Measurements from ENCODE around the gene SCGB2A2.
A peak's percentile ranks its signal among the peaks of the same experiment; 100 is the strongest.

The SCGB2A2 gene

DNA sequence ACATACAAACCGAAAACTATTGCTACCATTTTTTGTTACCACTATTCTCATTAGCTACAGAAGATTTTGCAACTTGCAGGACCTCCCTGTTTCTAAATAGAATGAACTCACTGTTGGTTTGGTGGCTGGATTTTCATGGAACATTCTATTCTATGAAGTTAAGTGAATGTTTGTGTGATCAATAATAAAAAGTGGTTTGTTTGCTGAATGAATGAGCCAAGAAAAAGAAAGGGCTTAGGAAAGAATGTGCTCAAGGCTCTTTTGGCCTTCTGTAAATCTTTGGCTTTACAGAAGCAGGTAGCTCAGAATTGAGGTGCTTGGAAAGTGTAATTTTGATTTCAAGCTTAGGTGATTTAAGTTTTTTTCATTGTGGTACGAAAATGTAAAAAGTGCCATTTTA lies 33.8 kb upstream of the SCGB2A2 start:
- H3K79me1 ChIP-seq (ENCODE audit: low read length): no peaks in the 10 kb centered on the region
- DNase-seq: no peak

DNA sequence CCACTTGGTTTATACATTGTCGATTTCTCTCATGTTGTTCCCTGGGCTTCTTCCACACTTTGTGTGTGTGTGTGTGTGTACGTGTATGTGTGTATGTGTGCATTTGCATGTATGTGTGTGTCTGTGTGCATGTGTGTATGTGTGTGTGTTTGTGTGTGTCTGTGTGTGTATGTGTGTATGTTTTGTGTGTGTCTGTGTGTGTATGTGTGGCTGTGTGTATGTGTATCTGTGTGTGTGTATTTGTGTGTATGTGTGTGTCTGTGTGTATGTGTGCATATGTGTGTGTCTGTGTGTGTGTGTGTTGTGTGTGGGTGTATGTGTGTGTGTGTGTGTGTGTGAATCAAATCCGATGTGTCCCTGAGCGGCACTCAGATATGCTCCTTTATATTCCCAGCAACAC lies 32.5 kb upstream of the SCGB2A2 start:
- no peak for DNase-seq
- Histone ChIP-seq H3K4me3 (ENCODE audit: low read depth, low read length) (no peak overlapping the region), H2BK5ac (ENCODE audit: low read depth, low read length, poor library complexity) (no peak overlapping the region), H2AFZ (ENCODE audit: insufficient read depth, low read length, poor library complexity) (no peak overlapping the region), H3K4ac (ENCODE audit: low read depth, low read length) (no peak overlapping the region), H3K27ac (ENCODE audit: low read depth, low read length) (no peak overlapping the region), H3K9ac (ENCODE audit: low read length) (no peak overlapping the region), H4K91ac (ENCODE audit: low read depth, low read length) (no peak overlapping the region), H3K4me2 (ENCODE audit: low read length) (no peak overlapping the region), H2BK12ac (ENCODE audit: low read length) (no peak overlapping the region), H3K4me1 (ENCODE audit: control insufficient read depth in 1 of 2, insufficient read depth in 2 of 2, low read length in 2 of 2) (no peaks in the 10 kb centered on the region), H3K36me3 (ENCODE audit: control insufficient read depth in 1 of 2, insufficient read depth in 2 of 2, low read length in 2 of 2) (no peaks in the 10 kb centered on the region), H3K9me3 (ENCODE audit: insufficient read depth, low read depth, low read length) (peaks cover 1% of the 10 kb centered on the region), H3K79me1 (ENCODE audit: low read length) (no peaks in the 10 kb centered on the region), H3K14ac (ENCODE audit: low read length) (no peak overlapping the region), H2BK120ac (ENCODE audit: insufficient read depth, low read length, poor library complexity) (no peak overlapping the region), H3K27me3 (ENCODE audit: insufficient read depth, low read length) (no peaks in the 10 kb centered on the region), H3K23ac (ENCODE audit: low read length) (peak overlapping the region; percentile 98), H4K12ac (ENCODE audit: low read depth, low read length) (no peak overlapping the region), H4K8ac (ENCODE audit: low read depth, low read length) (no peak overlapping the region), H3K18ac (ENCODE audit: low read length) (no peak overlapping the region), H3K79me2 (ENCODE audit: control insufficient read depth, insufficient read depth, low read length, poor library complexity) (no peaks in the 10 kb centered on the region), H2AK5ac (ENCODE audit: low read length) (no peak overlapping the region)
- no CpG with 5 or more reads among the region's 4 CpGs for WGBS (ENCODE audit: extremely low coverage, insufficient coverage, insufficient read length)

More for the DNA sequence above, 33.8 kb upstream of the SCGB2A2 start:
- Histone ChIP-seq H3K36me3 (ENCODE audit: control insufficient read depth in 1 of 2, insufficient read depth in 2 of 2, low read length in 2 of 2) (no peaks in the 10 kb centered on the region), H3K4me1 (ENCODE audit: control insufficient read depth in 1 of 2, insufficient read depth in 2 of 2, low read length in 2 of 2) (no peaks in the 10 kb centered on the region), H3K18ac (ENCODE audit: low read length) (no peak overlapping the region), H4K8ac (ENCODE audit: low read depth, low read length) (no peak overlapping the region), H4K91ac (ENCODE audit: low read depth, low read length) (no peak overlapping the region), H2AFZ (ENCODE audit: insufficient read depth, low read length, poor library complexity) (no peak overlapping the region), H3K27me3 (ENCODE audit: insufficient read depth, low read length) (no peaks in the 10 kb centered on the region), H4K12ac (ENCODE audit: low read depth, low read length) (no peak overlapping the region), H3K4ac (ENCODE audit: low read depth, low read length) (no peak overlapping the region), H3K4me2 (ENCODE audit: low read length) (no peak overlapping the region), H2AK5ac (ENCODE audit: low read length) (no peak overlapping the region), H3K9ac (ENCODE audit: low read length) (no peak overlapping the region), H2BK5ac (ENCODE audit: low read depth, low read length, poor library complexity) (no peak overlapping the region), H3K27ac (ENCODE audit: low read depth, low read length) (no peak overlapping the region), H3K23ac (ENCODE audit: low read length) (no peak overlapping the region), H3K4me3 (ENCODE audit: low read depth, low read length) (no peak overlapping the region), H2BK120ac (ENCODE audit: insufficient read depth, low read length, poor library complexity) (no peak overlapping the region), H3K9me3 (ENCODE audit: insufficient read depth, low read depth, low read length) (peaks cover 1% of the 10 kb centered on the region), H3K14ac (ENCODE audit: low read length) (no peak overlapping the region), H3K79me2 (ENCODE audit: control insufficient read depth, insufficient read depth, low read length, poor library complexity) (no peaks in the 10 kb centered on the region), H2BK12ac (ENCODE audit: low read length) (no peak overlapping the region)
- WGBS (ENCODE audit: extremely low coverage, insufficient coverage, insufficient read length): no CpG with 5 or more reads among the region's 2 CpGs

- Histone ChIP-seq H3K4me1 (ENCODE audit: control insufficient read depth in 1 of 2, insufficient read depth in 2 of 2, low read length in 2 of 2) (no peaks in the 10 kb centered on the region), H3K14ac (ENCODE audit: low read length) (no peak overlapping the region), H3K36me3 (ENCODE audit: control insufficient read depth in 1 of 2, insufficient read depth in 2 of 2, low read length in 2 of 2) (no peaks in the 10 kb centered on the region), H2AFZ (ENCODE audit: insufficient read depth, low read length, poor library complexity) (no peak overlapping the region), H4K12ac (ENCODE audit: low read depth, low read length) (no peak overlapping the region), H3K27me3 (ENCODE audit: insufficient read depth, low read length) (no peaks in the 10 kb centered on the region), H3K4ac (ENCODE audit: low read depth, low read length) (no peak overlapping the region), H4K91ac (ENCODE audit: low read depth, low read length) (no peak overlapping the region), H3K27ac (ENCODE audit: low read depth, low read length) (no peak overlapping the region), H3K4me2 (ENCODE audit: low read length) (no peak overlapping the region), H3K79me2 (ENCODE audit: control insufficient read depth, insufficient read depth, low read length, poor library complexity) (no peaks in the 10 kb centered on the region), H4K8ac (ENCODE audit: low read depth, low read length) (no peak overlapping the region), H2AK5ac (ENCODE audit: low read length) (no peak overlapping the region), H3K4me3 (ENCODE audit: low read depth, low read length) (no peak overlapping the region), H2BK5ac (ENCODE audit: low read depth, low read length, poor library complexity) (no peak overlapping the region), H3K9ac (ENCODE audit: low read length) (no peak overlapping the region), H3K9me3 (ENCODE audit: insufficient read depth, low read depth, low read length) (peaks cover 1% of the 10 kb centered on the region), H3K23ac (ENCODE audit: low read length) (no peak overlapping the region), H2BK12ac (ENCODE audit: low read length) (no peak overlapping the region), H2BK120ac (ENCODE audit: insufficient read depth, low read length, poor library complexity) (no peak overlapping the region), H3K18ac (ENCODE audit: low read length) (no peak overlapping the region), H3K79me1 (ENCODE audit: low read length) (no peaks in the 10 kb centered on the region)
- no peak for DNase-seq
- no CpG with 5 or more reads among the region's 4 CpGs for WGBS (ENCODE audit: extremely low coverage, insufficient coverage, insufficient read length)
Measured at GRCh38 chr11:62238151-62238550, 31.8 kb upstream of the SCGB2A2 start.

GRCh38 chr11:62241095-62241494 lies 28.9 kb upstream of the SCGB2A2 start:
- H3K14ac ChIP-seq (ENCODE audit: low read length): no peak overlapping the region
- DNase-seq: no peak
- H3K18ac ChIP-seq (ENCODE audit: low read length): no peak overlapping the region
- H3K36me3 ChIP-seq (ENCODE audit: control insufficient read depth in 1 of 2, insufficient read depth in 2 of 2, low read length in 2 of 2): no peaks in the 10 kb centered on the region
- no peaks in the 10 kb centered on the region for H3K27me3 ChIP-seq (ENCODE audit: insufficient read depth, low read length)
- H3K27ac ChIP-seq (ENCODE audit: low read depth, low read length): no peak overlapping the region
- H4K12ac ChIP-seq (ENCODE audit: low read depth, low read length): no peak overlapping the region
- no peak overlapping the region for H3K9ac ChIP-seq (ENCODE audit: low read length)
- no peaks in the 10 kb centered on the region for H3K79me1 ChIP-seq (ENCODE audit: low read length)
- H4K91ac ChIP-seq (ENCODE audit: low read depth, low read length): no peak overlapping the region
- no peak overlapping the region for H3K4me3 ChIP-seq (ENCODE audit: low read depth, low read length)
- no peak overlapping the region for H2BK5ac ChIP-seq (ENCODE audit: low read depth, low read length, poor library complexity)
- H2BK12ac ChIP-seq (ENCODE audit: low read length): no peak overlapping the region
- WGBS (ENCODE audit: extremely low coverage, insufficient coverage, insufficient read length): no CpG with 5 or more reads among the region's 3 CpGs
- no peak overlapping the region for H3K4me2 ChIP-seq (ENCODE audit: low read length)
- no peak overlapping the region for H3K4ac ChIP-seq (ENCODE audit: low read depth, low read length)
- no peak overlapping the region for H2AK5ac ChIP-seq (ENCODE audit: low read length)
- no peak overlapping the region for H2AFZ ChIP-seq (ENCODE audit: insufficient read depth, low read length, poor library complexity)
- H2BK120ac ChIP-seq (ENCODE audit: insufficient read depth, low read length, poor library complexity): no peak overlapping the region
- no peaks in the 10 kb centered on the region for H3K4me1 ChIP-seq (ENCODE audit: control insufficient read depth in 1 of 2, insufficient read depth in 2 of 2, low read length in 2 of 2)
- H3K23ac ChIP-seq (ENCODE audit: low read length): no peak overlapping the region
- H4K8ac ChIP-seq (ENCODE audit: low read depth, low read length): no peak overlapping the region
- no peaks in the 10 kb centered on the region for H3K79me2 ChIP-seq (ENCODE audit: control insufficient read depth, insufficient read depth, low read length, poor library complexity)
- H3K9me3 ChIP-seq (ENCODE audit: insufficient read depth, low read depth, low read length): peaks cover 1% of the 10 kb centered on the region

Measured in trophoblast cell (in vitro differentiated cells and primary cell).